Measurements from ENCODE around the gene NAP1L4. TPM values are rescaled to one million over a fixed set of nuclear protein-coding genes. Genes with fewer than 3 reads are reported as not detected.

NAP1L4 gene
- total RNA-seq, 2 donors from 2014 or later: 198 to 206 TPM

GRCh38 chr11:2928605-2929530, 63.3 kb downstream of the NAP1L4 start, which contains the start of gene PHLDA2:
Gene PHLDA2 (minus strand): TSS chr11:2929420. CDS start chr11:2929364, 56 bp downstream.
- peaks cover 8% of the 10 kb centered on the region for H3K4me1 Mint-ChIP-seq
- H3K27me3 Mint-ChIP-seq (ENCODE audit: insufficient read depth): peaks cover 38% of the 10 kb centered on the region
- Histone ChIP-seq H3K4me1 (ENCODE audit: control insufficient read depth, insufficient read depth, low read length) (no peaks in the 10 kb centered on the region), H3K4me3 (ENCODE audit: low read length) (peak within 1 kb of the TSS; percentile 75), H3K36me3 (ENCODE audit: control insufficient read depth, insufficient read depth, low read length) (no peaks in the 10 kb centered on the region), H3K9me3 (ENCODE audit: control insufficient read depth, low read length) (no peaks in the 10 kb centered on the region), H3K27me3 (ENCODE audit: control insufficient read depth, insufficient read depth, low read length, poor library complexity, severe bottlenecking) (peaks cover 33% of the 10 kb centered on the region), H3K27ac (ENCODE audit: low read depth, low read length) (no peak within 1 kb of the TSS), H3K9ac (ENCODE audit: extremely low read depth, low read length, poor library complexity, severe bottlenecking) (peak within 1 kb of the TSS; percentile 38)
- peak; percentile 87 for DNase-seq
- no peak for TF ChIP-seq CTCF (conservative IDR thresholded peaks at IDR 0.05)
- no peaks in the 10 kb centered on the region for H3K36me3 Mint-ChIP-seq (ENCODE audit: low read depth)
- peak within 1 kb of the TSS; percentile 76 for H3K27ac Mint-ChIP-seq
- 1% methylated on average over 51 to 109 of the region's 113 CpGs for WGBS, 2 experiments (ENCODE audit: insufficient coverage in 1 of 2, insufficient read length in 1 of 2)
- no peaks in the 10 kb centered on the region for H3K9me3 Mint-ChIP-seq
- H3K4me3 Mint-ChIP-seq: peak within 1 kb of the TSS; percentile 63

GRCh38 chr11:2927851-2928604, 64.1 kb downstream of the NAP1L4 start:
- Histone ChIP-seq H3K36me3 (ENCODE audit: control insufficient read depth, insufficient read depth, low read length) (no peaks in the 10 kb centered on the region), H3K9me3 (ENCODE audit: control insufficient read depth, low read length) (no peaks in the 10 kb centered on the region), H3K9ac (ENCODE audit: extremely low read depth, low read length, poor library complexity, severe bottlenecking) (no peak overlapping the region), H3K27ac (ENCODE audit: low read depth, low read length) (no peak overlapping the region), H3K4me1 (ENCODE audit: control insufficient read depth, insufficient read depth, low read length) (no peaks in the 10 kb centered on the region), H3K4me3 (ENCODE audit: low read length) (peak overlapping the region; percentile 75), H3K27me3 (ENCODE audit: control insufficient read depth, insufficient read depth, low read length, poor library complexity, severe bottlenecking) (peaks cover 33% of the 10 kb centered on the region)
- H3K9me3 Mint-ChIP-seq: no peaks in the 10 kb centered on the region
- H3K36me3 Mint-ChIP-seq (ENCODE audit: low read depth): no peaks in the 10 kb centered on the region
- 5 to 37% methylated on average over 14 to 25 of the region's 25 CpGs for WGBS, 2 experiments (ENCODE audit: insufficient coverage in 1 of 2, insufficient read length in 1 of 2)
- no peak for DNase-seq
- H3K4me1 Mint-ChIP-seq: peaks cover 8% of the 10 kb centered on the region
- peaks cover 38% of the 10 kb centered on the region for H3K27me3 Mint-ChIP-seq (ENCODE audit: insufficient read depth)
- no peak overlapping the region for H3K27ac Mint-ChIP-seq
- H3K4me3 Mint-ChIP-seq: peak overlapping the region; percentile 63
- TF ChIP-seq CTCF (conservative IDR thresholded peaks at IDR 0.05): no peak

GRCh38 chr11:2927121-2927800, 64.9 kb downstream of the NAP1L4 start:
- Mint-ChIP-seq H3K4me3 (no peak overlapping the region), H3K27me3 (ENCODE audit: insufficient read depth) (peaks cover 38% of the 10 kb centered on the region), H3K9me3 (no peaks in the 10 kb centered on the region), H3K36me3 (ENCODE audit: low read depth) (no peaks in the 10 kb centered on the region), H3K27ac (no peak overlapping the region), H3K4me1 (peaks cover 8% of the 10 kb centered on the region)
- Histone ChIP-seq H3K27ac (ENCODE audit: low read depth, low read length) (no peak overlapping the region), H3K9ac (ENCODE audit: extremely low read depth, low read length, poor library complexity, severe bottlenecking) (no peak overlapping the region), H3K4me3 (ENCODE audit: low read length) (no peak overlapping the region), H3K27me3 (ENCODE audit: control insufficient read depth, insufficient read depth, low read length, poor library complexity, severe bottlenecking) (peaks cover 33% of the 10 kb centered on the region), H3K36me3 (ENCODE audit: control insufficient read depth, insufficient read depth, low read length) (no peaks in the 10 kb centered on the region), H3K9me3 (ENCODE audit: control insufficient read depth, low read length) (no peaks in the 10 kb centered on the region), H3K4me1 (ENCODE audit: control insufficient read depth, insufficient read depth, low read length) (no peaks in the 10 kb centered on the region)
- DNase-seq: no peak
- no peak for TF ChIP-seq CTCF (conservative IDR thresholded peaks at IDR 0.05)
- 93 to 97% methylated on average over 5 to 12 of the region's 12 CpGs for WGBS, 2 experiments (ENCODE audit: insufficient coverage in 1 of 2, insufficient read length in 1 of 2)
